Neutrophil (primary cell): ENCODE measurements around the gene HPS4.

Experiments used
- H3K27ac ChIP-seq: fragments of 200-600 bp; sonication (generic); 2 replicates; pipeline ENCODE4 v1.5.1; 2016; ENCODE audit warnings: mild to moderate bottlenecking, moderate library complexity
- H3K27me3 ChIP-seq: fragments of 200-600 bp; sonication (generic); 2 replicates; pipeline ENCODE4 v1.6.0; 2016; ENCODE audit warnings: mild to moderate bottlenecking
- H3K36me3 ChIP-seq: fragments of 200-600 bp; sonication (generic); 2 replicates; pipeline ENCODE4 v1.5.1; 2017
- H3K4me1 ChIP-seq, 2 experiments: fragments of 200-600 bp in 1 of 2; sonication (generic) in 1 of 2; 1 replicate in 1 of 2; 2 replicates in 1 of 2; pipeline versions ENCODE4 v1.5.1 to v1.6.1; 2013 to 2016; ENCODE audit warnings: low read depth in 1 of 2, low read length in 1 of 2, mild to moderate bottlenecking in 1 of 2, moderate library complexity in 1 of 2; ENCODE audit not compliant: control insufficient read depth in 1 of 2, insufficient read depth in 1 of 2
- H3K4me3 ChIP-seq, 2 experiments: fragments of 200-600 bp in 1 of 2; sonication (generic) in 1 of 2; 1 replicate in 1 of 2; 2 replicates in 1 of 2; pipeline ENCODE4 v1.5.1; 2013 to 2016; ENCODE audit warnings: low read depth in 1 of 2, low read length in 1 of 2, mild to moderate bottlenecking in 1 of 2, moderate library complexity in 1 of 2
- H3K9me3 ChIP-seq: fragments of 200-600 bp; sonication (generic); 2 replicates; pipeline ENCODE4 v1.5.1; 2016
- CTCF ChIP-seq: fragments of 200-600 bp; sonication (generic); IDR thresholded peaks from 2 replicates; pipeline ENCODE4 v1.5.1; 2016; ENCODE audit warnings: antibody characterized with exemption

HPS4 gene

GRCh38 chr22:26448334-26448733 lies 35.2 kb downstream of the HPS4 start:
- Histone ChIP-seq H3K4me1 (no peaks in the 10 kb centered on the region), H3K27ac (no peak overlapping the region), H3K36me3 (peaks cover 36% of the 10 kb centered on the region), H3K27me3 (no peaks in the 10 kb centered on the region), H3K4me3 (no peak overlapping the region), H3K9me3 (no peaks in the 10 kb centered on the region)
- TF ChIP-seq CTCF = no peak

- no peaks in the 10 kb centered on the region for H3K4me1 ChIP-seq
- no peak for TF ChIP-seq CTCF
- no peak overlapping the region for H3K27ac ChIP-seq
- no peaks in the 10 kb centered on the region for H3K27me3 ChIP-seq
- peaks cover 30% of the 10 kb centered on the region for H3K36me3 ChIP-seq
- H3K9me3 ChIP-seq = no peaks in the 10 kb centered on the region
- no peak overlapping the region for H3K4me3 ChIP-seq
Measured at GRCh38 chr22:26447584-26448329, 35.8 kb downstream of the HPS4 start.

DNA sequence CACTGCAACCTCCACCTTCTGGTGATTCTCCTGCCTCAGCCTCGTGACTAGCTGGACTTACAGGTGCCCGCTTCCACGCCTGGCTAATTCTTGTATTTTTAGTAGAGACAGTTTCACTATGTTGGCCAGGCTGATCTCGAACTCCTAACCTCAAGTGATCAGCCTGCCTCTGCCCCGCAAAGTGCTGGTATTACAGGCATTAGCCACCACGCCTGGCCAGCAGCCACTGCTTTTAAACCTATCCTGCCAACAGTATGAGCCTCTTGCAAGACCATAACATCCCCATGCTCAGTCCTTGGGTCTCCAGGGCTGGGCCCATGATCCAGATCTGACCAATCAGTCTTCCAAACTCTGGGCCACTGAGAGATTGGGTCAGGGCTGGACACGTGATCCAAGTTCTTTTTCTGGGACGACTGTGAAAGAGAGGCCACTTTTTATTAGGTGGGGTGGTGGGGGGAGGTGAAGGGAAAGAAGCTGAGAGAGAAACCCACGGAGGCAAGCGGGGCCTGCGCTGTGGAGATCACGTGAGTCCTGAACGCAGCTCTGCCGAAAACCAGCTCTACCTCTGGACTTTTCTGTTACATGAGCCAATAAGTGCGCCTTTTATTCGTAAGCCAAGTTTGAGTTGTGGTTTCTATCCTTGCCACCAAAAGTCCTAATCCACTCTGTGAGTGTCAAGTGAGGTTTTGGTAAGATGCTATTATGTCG lies 36.6 kb downstream of the HPS4 start:
- Histone ChIP-seq H3K27me3 (no peaks in the 10 kb centered on the region), H3K9me3 (no peaks in the 10 kb centered on the region), H3K4me3 (no peak overlapping the region), H3K27ac (no peak overlapping the region), H3K4me1 (no peaks in the 10 kb centered on the region), H3K36me3 (peaks cover 22% of the 10 kb centered on the region)
- TF ChIP-seq CTCF = no peak

DNA sequence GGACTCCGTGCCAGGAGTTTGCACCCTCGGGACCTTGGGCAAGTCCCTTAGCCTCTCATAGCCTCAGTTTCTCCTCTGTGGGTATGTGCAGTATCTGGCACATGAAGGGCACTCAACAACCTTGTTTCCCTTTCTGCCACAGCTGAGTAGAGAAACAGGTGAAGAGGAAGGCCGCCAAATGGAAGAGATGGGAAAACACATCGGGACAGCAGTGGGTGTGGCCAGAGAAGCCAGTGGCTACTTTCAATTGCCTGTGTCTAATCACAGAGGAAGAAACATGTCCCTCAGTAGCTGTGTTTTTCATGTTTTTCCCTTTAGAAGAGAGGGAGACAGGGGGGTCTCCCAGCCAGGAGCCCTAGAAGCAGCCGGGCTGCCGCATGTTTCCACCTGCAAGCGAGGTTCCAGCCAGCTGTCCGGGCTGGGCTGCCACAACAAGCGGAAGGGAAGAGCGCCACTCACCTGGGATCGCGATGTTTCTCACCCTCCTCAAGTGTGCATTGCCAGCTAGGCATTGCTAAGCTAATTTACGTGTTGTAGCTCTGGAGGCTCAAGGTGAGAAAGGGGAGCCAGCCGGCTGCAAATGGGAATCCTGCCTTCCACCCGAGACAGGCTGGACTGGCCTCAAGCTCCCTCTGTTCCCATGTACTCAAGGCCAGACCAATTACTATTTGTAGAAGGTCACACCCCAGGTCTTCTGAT lies 37.9 kb downstream of the HPS4 start:
- Histone ChIP-seq H3K27ac (no peak overlapping the region), H3K9me3 (no peaks in the 10 kb centered on the region), H3K27me3 (no peaks in the 10 kb centered on the region), H3K4me3 (no peak overlapping the region), H3K36me3 (peaks cover 10% of the 10 kb centered on the region), H3K4me1 (no peaks in the 10 kb centered on the region)
- TF ChIP-seq CTCF = no peak

GRCh38 chr22:26444777-26445176 lies 38.8 kb downstream of the HPS4 start:
- Histone ChIP-seq H3K9me3 (no peaks in the 10 kb centered on the region), H3K36me3 (peaks cover under 1% of the 10 kb centered on the region), H3K27me3 (no peaks in the 10 kb centered on the region), H3K27ac (no peak overlapping the region), H3K4me3 (no peak overlapping the region), H3K4me1 (no peaks in the 10 kb centered on the region)
- TF ChIP-seq CTCF = no peak
